D721Med (cell line): ENCODE measurements around the gene DES.

Experiments used
- DNase-seq: peaks from one replicate; pipeline ENCODE4 v3.0.0; 2011; ENCODE audit warnings: low spot score; ENCODE audit not compliant: insufficient read length
- FAIRE-seq: peaks from 2 replicates; lab custom pipeline; 2011; peaks lifted over from hg19 to GRCh38; lab: Jason Lieb, UNC
- TF ChIP-seq, protein P1 (sequence below): IDR thresholded peaks from 2 replicates; pipeline ENCODE4 v1.5.1; 2012; ENCODE audit warnings: mild to moderate bottlenecking, control low read depth; ENCODE audit not compliant: insufficient read depth; ENCODE audit errors: missing control alignments

The DES gene

DNA sequence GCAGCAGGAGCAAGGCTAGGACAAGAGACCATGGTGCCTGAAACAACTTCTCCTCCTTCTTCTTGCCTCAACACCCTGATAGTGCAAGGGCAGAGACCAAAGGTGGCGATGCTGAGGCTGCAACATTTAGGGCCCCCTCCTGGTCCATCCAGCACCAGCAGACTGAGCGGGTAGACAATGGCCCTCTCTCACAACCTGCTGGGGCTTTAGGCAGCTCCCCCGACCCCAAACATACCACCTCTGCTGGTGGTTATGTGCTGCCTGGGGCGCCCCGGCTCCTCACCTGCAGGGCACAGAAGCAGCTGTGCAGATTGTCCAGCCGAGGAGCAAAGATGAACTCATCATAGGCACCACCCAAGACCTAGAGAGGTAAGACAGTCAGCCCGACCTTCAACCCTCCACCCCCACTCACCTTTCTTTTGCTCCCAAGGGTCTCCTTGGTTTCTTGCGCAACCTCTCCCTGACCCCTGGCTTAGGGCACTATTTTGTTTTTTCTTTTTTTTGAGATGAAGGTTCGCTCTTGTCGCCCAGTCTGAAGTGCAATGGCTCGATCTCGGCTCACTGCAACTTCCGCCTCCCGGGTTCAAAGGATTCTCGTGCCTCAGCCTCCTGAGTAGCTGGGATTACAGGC is 34.0 kb upstream of the DES start:
- TF ChIP-seq, protein P1, sequence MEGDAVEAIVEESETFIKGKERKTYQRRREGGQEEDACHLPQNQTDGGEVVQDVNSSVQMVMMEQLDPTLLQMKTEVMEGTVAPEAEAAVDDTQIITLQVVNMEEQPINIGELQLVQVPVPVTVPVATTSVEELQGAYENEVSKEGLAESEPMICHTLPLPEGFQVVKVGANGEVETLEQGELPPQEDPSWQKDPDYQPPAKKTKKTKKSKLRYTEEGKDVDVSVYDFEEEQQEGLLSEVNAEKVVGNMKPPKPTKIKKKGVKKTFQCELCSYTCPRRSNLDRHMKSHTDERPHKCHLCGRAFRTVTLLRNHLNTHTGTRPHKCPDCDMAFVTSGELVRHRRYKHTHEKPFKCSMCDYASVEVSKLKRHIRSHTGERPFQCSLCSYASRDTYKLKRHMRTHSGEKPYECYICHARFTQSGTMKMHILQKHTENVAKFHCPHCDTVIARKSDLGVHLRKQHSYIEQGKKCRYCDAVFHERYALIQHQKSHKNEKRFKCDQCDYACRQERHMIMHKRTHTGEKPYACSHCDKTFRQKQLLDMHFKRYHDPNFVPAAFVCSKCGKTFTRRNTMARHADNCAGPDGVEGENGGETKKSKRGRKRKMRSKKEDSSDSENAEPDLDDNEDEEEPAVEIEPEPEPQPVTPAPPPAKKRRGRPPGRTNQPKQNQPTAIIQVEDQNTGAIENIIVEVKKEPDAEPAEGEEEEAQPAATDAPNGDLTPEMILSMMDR = no peak
- no peak for DNase-seq
- FAIRE-seq = no peak

DNA sequence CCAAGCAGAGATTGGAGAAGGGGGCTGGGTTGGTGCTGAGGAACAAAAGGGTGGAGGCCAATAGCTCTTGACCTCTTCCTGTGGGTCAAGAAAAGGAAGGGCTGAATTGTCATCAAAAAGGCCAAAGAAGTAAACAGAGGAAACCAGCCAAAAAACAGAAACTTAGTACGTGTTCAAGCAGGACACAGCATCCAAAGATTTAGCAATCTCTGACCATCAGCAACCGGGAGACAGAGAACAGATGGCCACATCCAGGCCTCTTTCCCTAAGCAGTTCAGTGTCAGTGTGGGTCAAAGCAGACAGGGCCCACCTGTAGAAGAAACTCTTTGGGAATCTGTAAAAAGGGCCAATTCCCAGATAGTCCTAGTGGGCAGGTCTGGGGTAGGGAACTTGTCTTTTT is 33.3 kb upstream of the DES start:
- DNase-seq (no peak), FAIRE-seq (no peak)
- TF ChIP-seq, protein P1 = no peak

DNA sequence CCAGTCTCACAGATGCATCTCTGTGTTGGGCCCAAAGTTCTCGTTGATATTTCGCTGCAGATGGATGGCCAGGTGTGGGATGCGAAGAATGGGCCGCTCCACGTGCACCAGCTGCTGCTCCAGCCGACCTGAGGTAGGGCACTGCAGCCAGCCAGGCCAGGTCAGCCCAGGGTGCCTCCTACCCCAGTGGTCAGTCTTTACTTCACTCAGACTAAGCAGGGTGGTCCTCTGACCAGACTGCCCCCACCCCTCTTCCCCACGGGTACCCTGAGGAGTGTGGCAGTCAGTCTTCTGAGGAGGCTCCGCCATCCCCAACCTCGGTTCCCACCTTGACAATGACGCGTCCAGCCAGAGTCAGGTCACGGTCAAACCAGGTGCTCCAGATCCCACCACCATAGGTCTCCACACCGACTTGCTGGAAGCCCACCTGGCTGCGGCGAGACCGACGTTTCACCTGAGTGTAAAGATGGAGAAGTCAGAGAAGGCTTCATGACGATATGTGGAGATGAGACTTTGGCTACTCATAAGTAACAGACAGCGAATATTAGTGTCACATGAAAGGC is 32.1 kb upstream of the DES start:
- DNase-seq (no peak), FAIRE-seq (no peak)
- TF ChIP-seq, protein P1 = no peak

DNA sequence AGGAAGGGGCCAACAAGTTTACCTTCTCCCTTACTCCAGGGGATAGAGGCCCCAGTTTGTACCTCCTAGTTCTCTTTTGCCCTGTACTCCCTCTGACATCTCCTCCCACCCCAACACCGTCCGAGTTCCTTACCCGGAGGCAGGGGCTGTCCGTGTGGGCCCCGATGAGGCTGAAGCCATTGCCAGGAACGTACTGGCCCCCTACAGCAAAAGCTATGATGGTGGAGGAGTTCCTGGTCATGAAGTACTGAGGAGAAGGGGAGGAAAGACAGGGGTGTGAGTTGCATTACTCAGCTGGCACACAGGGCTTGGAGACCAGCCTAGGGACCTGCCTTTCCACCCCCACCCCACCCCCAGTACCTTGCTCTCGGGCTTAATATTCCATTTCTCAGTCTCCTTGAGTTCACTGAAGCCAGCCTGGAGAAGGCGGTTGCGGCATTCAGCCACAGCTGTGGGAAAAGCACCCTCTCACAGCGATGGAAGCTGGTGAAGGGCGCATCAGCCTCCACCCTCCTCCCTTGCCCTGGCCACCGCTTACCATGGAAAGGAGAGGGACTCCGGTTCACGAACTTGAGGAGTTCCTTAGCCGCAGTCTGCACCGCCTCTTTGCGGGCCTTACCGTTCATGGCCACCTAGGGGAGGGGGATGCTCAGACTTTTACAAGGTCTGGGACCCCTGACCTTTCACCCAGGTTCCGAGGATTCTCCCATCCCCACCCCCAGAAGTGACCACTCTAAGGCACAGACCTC is 31.5 kb upstream of the DES start:
- TF ChIP-seq, protein P1 = no peak
- DNase-seq (no peak), FAIRE-seq (no peak)

DNA sequence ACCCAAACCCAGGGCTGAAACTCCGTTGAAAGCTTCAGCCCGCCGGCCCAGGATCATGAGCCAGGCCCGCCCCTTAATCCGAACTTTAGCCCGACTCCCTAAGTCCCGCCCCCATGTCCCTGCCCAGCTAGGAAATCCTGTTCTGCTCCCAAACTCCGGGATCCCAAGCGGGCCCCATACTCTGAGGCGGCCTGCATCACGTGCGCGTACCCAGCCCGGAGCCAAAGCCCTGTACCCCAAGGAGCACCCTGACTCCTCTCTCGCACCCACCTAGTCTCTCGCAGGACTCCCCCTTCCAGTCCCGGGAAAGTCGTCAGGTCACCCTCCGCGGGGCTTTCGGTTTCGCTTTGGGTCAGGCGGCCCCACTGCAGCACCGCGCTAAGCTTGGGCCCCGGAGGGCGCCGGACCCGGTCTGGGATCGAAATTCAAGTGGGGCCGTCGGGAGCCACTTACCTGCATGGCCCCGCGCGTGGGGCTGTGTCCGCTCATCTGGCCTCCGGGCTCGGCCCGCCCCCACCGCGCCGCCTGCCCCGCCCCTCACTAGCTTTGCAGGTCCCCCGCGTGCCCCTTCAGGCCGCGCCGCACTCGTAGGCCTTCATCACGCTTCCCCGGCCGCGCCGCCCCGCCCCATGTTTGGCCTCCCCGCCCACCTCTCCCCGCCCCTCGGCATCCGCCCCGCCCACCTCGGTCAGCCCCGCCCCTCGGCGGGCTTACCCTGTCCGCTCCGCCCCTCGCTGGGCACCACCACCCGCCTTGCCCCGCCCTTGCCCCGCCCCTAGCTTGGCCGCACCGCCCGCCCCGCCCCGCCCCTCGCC is 30.7 kb upstream of the DES start, which contains the start of gene DNPEP:
Gene DNPEP, minus strand, starts transcription at position 607 of the 815 bp plus-strand sequence. Its CDS starts 118 bp downstream, at position 489.
- FAIRE-seq (no peak), DNase-seq (peak; percentile 54)
- TF ChIP-seq, protein P1 = no peak

DNA sequence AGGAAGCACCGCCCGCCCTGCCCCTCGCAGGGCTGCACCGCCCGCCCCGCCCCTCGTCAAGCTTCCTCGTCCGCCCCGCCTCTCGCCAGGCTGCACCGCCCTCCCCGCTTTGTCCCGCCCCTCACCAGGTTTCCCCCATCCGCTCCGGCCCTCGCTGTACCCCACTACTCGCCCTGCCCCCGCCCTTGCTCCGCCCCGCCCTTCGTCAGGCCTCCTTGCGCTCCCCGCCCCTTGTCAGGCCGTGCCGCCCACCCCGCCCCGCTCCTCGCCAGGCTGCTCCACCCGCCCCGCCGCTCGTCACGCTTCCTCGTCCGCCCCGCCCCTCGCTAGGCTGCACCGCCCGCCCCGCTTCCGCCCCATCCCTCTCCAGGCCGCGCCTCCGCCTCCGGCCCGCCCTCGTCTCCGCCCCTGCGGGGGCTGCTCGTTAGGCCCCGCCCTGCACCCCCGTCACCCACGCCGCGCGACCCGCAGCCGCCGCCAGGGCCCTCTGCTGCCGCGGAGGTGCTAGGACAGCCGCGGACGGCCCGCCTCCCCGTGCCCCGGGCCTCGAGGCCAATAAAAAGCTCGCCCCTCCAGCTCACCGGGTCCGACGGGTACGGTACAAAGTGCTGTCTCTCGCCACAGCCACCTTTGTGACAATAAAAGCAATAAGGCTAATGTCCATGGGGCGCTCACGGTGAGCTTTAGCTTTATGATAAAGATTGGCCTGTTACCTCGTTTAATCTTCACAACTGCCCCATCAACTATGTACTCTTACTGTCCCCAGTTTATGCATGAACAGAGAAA is 29.9 kb upstream of the DES start:
- FAIRE-seq = no peak

More for the DNA sequence above, 29.9 kb upstream of the DES start:
- DNase-seq = peak; percentile 73
- TF ChIP-seq, protein P1 = peak; percentile 50
